ENCODE results near the gene COPS9. TPM values are rescaled to one million over a fixed set of nuclear protein-coding genes. Genes with fewer than 3 reads are reported as not detected.

Gene COPS9
- total RNA-seq, 2 donors from 2014 or later = 151 to 161 TPM

- no peaks in the 10 kb centered on the region for H3K4me1 Mint-ChIP-seq
- peaks cover 3% of the 10 kb centered on the region for H3K9me3 Mint-ChIP-seq
- Histone ChIP-seq H3K27me3 (ENCODE audit: control insufficient read depth, insufficient read depth, low read length, poor library complexity, severe bottlenecking) (no peaks in the 10 kb centered on the region), H3K9ac (ENCODE audit: extremely low read depth, low read length, poor library complexity, severe bottlenecking) (no peak overlapping the region), H3K36me3 (ENCODE audit: control insufficient read depth, insufficient read depth, low read length) (no peaks in the 10 kb centered on the region), H3K9me3 (ENCODE audit: control insufficient read depth, low read length) (peaks cover 3% of the 10 kb centered on the region), H3K27ac (ENCODE audit: low read depth, low read length) (no peak overlapping the region), H3K4me3 (ENCODE audit: low read length) (no peak overlapping the region), H3K4me1 (ENCODE audit: control insufficient read depth, insufficient read depth, low read length) (no peaks in the 10 kb centered on the region)
- no peak for DNase-seq
- no peak overlapping the region for H3K27ac Mint-ChIP-seq
- H3K4me3 Mint-ChIP-seq = no peak overlapping the region
- no peak for TF ChIP-seq CTCF (conservative IDR thresholded peaks at IDR 0.05)
- WGBS, 2 experiments (ENCODE audit: insufficient coverage in 1 of 2, insufficient read length in 1 of 2) = 86 to 87% methylated on average over 1 to 11 of the region's 11 CpGs
- H3K27me3 Mint-ChIP-seq (ENCODE audit: insufficient read depth) = peaks cover 12% of the 10 kb centered on the region
- no peaks in the 10 kb centered on the region for H3K36me3 Mint-ChIP-seq (ENCODE audit: low read depth)
These were observed 30.1 kb downstream of the COPS9 start for GRCh38 chr2:240105982-240106381.

- TF ChIP-seq CTCF (conservative IDR thresholded peaks at IDR 0.05) = no peak
- Histone ChIP-seq H3K27me3 (ENCODE audit: control insufficient read depth, insufficient read depth, low read length, poor library complexity, severe bottlenecking) (no peaks in the 10 kb centered on the region), H3K27ac (ENCODE audit: low read depth, low read length) (no peak overlapping the region), H3K9me3 (ENCODE audit: control insufficient read depth, low read length) (peaks cover 29% of the 10 kb centered on the region), H3K4me3 (ENCODE audit: low read length) (no peak overlapping the region), H3K36me3 (ENCODE audit: control insufficient read depth, insufficient read depth, low read length) (no peaks in the 10 kb centered on the region), H3K9ac (ENCODE audit: extremely low read depth, low read length, poor library complexity, severe bottlenecking) (no peak overlapping the region), H3K4me1 (ENCODE audit: control insufficient read depth, insufficient read depth, low read length) (no peaks in the 10 kb centered on the region)
- peaks cover 27% of the 10 kb centered on the region for H3K9me3 Mint-ChIP-seq
- no peaks in the 10 kb centered on the region for H3K4me1 Mint-ChIP-seq
- no peak overlapping the region for H3K4me3 Mint-ChIP-seq
- 82 to 96% methylated on average over 3 to 4 of the region's 4 CpGs for WGBS, 2 experiments (ENCODE audit: insufficient coverage in 1 of 2, insufficient read length in 1 of 2)
- DNase-seq = no peak
- no peaks in the 10 kb centered on the region for H3K36me3 Mint-ChIP-seq (ENCODE audit: low read depth)
- H3K27ac Mint-ChIP-seq = no peak overlapping the region
- H3K27me3 Mint-ChIP-seq (ENCODE audit: insufficient read depth) = peaks cover 20% of the 10 kb centered on the region
These were observed 33.0 kb downstream of the COPS9 start for GRCh38 chr2:240103136-240103535.

- H3K36me3 ChIP-seq (ENCODE audit: control insufficient read depth, insufficient read depth, low read length) = no peaks in the 10 kb centered on the region
- no peak for DNase-seq
- H3K4me1 ChIP-seq (ENCODE audit: control insufficient read depth, insufficient read depth, low read length) = no peaks in the 10 kb centered on the region
- peaks cover 5% of the 10 kb centered on the region for H3K4me1 Mint-ChIP-seq
- H3K36me3 Mint-ChIP-seq (ENCODE audit: low read depth) = no peaks in the 10 kb centered on the region
- no peak for TF ChIP-seq CTCF (conservative IDR thresholded peaks at IDR 0.05)
- peaks cover 50% of the 10 kb centered on the region for H3K9me3 ChIP-seq (ENCODE audit: control insufficient read depth, low read length)
- peaks cover 37% of the 10 kb centered on the region for H3K9me3 Mint-ChIP-seq
- H3K9ac ChIP-seq (ENCODE audit: extremely low read depth, low read length, poor library complexity, severe bottlenecking) = no peak overlapping the region
- H3K4me3 ChIP-seq (ENCODE audit: low read length) = no peak overlapping the region
- 93 to 100% methylated on average over 1 to 2 of the region's 2 CpGs for WGBS, 2 experiments (ENCODE audit: insufficient coverage in 1 of 2, insufficient read length in 1 of 2)
- H3K27me3 Mint-ChIP-seq (ENCODE audit: insufficient read depth) = peaks cover 36% of the 10 kb centered on the region
- H3K27ac Mint-ChIP-seq = no peak overlapping the region
- no peaks in the 10 kb centered on the region for H3K27me3 ChIP-seq (ENCODE audit: control insufficient read depth, insufficient read depth, low read length, poor library complexity, severe bottlenecking)
- no peak overlapping the region for H3K27ac ChIP-seq (ENCODE audit: low read depth, low read length)
- no peak overlapping the region for H3K4me3 Mint-ChIP-seq
These were observed 37.8 kb downstream of the COPS9 start for GRCh38 chr2:240098349-240098748.
